ENCODE results near the gene SOCS6.

DNA sequence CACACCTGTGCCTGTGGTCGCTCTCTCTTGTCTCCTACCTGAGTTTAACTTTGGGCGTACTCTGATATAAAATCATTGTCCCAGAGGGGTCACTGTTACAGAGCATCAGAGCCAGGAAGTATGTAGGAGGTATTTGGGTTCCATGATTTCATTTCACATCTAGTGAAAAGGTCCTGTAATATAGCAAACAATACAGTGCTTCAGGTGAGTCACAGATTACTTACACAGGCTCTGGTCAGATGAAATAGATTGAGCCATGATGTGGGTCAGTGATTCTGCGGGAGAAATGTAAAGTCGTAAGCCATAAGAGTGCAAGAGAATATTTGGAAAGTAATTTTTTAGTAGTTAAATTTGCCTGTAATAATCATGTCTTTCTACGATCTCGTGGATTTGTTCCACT lies 70.2 kb downstream of the SOCS6 start:
- TF ChIP-seq, protein P1, sequence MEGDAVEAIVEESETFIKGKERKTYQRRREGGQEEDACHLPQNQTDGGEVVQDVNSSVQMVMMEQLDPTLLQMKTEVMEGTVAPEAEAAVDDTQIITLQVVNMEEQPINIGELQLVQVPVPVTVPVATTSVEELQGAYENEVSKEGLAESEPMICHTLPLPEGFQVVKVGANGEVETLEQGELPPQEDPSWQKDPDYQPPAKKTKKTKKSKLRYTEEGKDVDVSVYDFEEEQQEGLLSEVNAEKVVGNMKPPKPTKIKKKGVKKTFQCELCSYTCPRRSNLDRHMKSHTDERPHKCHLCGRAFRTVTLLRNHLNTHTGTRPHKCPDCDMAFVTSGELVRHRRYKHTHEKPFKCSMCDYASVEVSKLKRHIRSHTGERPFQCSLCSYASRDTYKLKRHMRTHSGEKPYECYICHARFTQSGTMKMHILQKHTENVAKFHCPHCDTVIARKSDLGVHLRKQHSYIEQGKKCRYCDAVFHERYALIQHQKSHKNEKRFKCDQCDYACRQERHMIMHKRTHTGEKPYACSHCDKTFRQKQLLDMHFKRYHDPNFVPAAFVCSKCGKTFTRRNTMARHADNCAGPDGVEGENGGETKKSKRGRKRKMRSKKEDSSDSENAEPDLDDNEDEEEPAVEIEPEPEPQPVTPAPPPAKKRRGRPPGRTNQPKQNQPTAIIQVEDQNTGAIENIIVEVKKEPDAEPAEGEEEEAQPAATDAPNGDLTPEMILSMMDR (IDR thresholded peaks at IDR 0.05), result no peak
- TF ChIP-seq POLR2A (IDR thresholded peaks at IDR 0.05; ENCODE audit: low read depth), result no peak
